GM12873 (cell line): ENCODE results near the gene SDHB.

Experiments used
- TF ChIP-seq, protein P1 (sequence below): IDR thresholded peaks from 2 replicates; pipeline ENCODE4 v1.5.1; 2012; ENCODE audit warnings: low read depth, mild to moderate bottlenecking, moderate library complexity, low read length, control low read depth; ENCODE audit not compliant: insufficient read depth; ENCODE audit errors: missing control alignments

SDHB gene

DNA sequence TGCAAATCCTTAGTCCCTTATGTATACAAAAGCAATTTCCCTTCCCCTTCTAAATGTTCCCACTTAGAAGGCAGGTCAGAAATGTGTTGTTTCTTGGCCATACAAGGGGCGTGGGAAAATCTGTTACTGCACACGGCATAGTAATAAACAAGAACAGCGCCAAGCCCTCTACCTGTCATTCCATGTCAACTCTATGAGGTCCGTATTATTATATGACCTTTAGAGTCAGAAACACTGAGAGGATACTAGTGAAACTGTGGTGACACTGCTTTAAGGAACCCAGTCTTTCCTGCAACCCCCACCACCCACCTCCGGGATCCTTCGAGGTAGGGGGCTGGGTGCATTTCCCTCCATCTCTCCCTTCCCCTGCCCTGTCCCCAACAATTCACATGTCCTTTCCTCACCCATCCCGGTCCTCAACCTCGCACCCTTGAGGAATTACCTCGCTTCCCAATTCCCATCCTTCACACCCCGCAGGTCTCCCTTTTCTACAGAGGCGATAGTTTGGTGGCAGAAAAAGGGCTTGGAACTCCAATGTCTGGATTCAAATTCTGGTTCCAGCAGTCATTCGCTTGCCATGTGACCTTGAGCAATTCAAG, 647 bp downstream of the SDHB start:
- TF ChIP-seq, protein P1, sequence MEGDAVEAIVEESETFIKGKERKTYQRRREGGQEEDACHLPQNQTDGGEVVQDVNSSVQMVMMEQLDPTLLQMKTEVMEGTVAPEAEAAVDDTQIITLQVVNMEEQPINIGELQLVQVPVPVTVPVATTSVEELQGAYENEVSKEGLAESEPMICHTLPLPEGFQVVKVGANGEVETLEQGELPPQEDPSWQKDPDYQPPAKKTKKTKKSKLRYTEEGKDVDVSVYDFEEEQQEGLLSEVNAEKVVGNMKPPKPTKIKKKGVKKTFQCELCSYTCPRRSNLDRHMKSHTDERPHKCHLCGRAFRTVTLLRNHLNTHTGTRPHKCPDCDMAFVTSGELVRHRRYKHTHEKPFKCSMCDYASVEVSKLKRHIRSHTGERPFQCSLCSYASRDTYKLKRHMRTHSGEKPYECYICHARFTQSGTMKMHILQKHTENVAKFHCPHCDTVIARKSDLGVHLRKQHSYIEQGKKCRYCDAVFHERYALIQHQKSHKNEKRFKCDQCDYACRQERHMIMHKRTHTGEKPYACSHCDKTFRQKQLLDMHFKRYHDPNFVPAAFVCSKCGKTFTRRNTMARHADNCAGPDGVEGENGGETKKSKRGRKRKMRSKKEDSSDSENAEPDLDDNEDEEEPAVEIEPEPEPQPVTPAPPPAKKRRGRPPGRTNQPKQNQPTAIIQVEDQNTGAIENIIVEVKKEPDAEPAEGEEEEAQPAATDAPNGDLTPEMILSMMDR: no peak

DNA sequence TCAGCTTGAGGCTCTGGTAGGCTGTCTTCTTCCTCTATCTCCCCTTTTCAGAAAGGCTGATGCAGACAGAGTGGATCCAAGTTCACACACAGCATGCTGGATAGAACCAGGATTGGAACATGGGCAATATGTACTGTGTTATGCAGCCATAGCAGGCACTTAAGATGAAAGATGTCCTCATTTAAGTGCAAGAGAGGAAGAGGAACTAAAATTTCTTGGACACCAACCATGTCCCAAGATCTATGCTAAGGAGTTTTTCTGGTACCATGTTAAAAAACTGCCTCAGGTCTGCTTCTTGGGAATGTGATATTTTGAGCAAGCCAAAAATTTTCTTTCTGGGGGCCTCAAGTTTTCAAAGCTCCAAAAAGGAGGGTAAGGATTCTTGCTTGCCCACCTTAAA, 1.2 kb downstream of the SDHB start:
- TF ChIP-seq, protein P1: no peak

DNA sequence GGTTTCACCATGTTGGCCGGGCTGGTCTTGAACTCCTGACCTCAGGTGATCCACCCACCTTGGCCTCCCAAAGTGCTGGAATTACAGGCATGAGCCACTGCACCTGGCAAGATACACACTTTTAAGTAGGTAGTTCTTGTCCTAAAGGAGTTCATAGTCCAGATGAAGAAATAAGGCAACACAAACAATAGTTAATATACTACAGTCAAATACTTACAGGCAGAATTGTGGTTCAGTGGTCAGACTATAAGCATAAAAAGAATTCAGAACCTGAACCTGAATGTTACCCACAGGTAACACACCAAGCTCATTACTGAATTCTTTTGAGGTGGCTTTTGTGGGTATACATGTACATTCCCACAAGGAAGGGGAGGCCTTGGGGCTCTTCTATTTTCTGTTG, 1.8 kb downstream of the SDHB start:
- TF ChIP-seq, protein P1: no peak

DNA sequence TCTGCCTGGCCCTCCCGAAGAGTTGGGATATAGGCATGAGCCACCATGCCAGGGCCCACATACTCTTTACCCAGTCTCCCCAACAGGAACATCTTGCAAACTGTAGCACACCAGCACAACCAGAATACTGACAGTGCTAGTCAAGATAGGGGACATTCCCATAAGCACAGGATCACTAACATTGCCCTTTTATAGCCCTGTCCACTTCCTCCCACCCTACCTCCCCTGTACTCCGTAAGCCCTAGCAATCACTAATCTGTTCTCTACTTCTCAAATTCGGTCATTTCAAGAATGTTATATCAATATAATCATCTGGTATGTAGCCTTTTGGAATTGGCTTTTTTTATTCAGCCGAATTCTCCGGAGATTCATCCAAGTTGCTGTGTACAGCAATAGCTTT, 5.9 kb downstream of the SDHB start:
- TF ChIP-seq, protein P1: no peak

DNA sequence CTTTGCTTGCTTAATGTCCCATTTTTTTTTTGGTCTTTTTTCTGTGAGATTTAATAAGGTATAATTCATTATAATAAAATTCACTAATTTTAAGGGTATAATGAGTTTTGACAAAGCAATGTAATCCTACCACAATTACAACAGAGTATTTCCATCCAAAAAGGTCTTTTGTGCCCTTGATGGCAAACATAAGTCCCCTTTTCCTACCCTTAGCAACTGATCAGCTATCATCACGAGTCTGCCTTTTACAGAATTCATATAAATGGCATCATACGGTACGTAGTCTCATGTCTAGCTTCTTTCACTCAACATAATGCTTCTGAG, 7.5 kb downstream of the SDHB start:
- TF ChIP-seq, protein P1: no peak

DNA sequence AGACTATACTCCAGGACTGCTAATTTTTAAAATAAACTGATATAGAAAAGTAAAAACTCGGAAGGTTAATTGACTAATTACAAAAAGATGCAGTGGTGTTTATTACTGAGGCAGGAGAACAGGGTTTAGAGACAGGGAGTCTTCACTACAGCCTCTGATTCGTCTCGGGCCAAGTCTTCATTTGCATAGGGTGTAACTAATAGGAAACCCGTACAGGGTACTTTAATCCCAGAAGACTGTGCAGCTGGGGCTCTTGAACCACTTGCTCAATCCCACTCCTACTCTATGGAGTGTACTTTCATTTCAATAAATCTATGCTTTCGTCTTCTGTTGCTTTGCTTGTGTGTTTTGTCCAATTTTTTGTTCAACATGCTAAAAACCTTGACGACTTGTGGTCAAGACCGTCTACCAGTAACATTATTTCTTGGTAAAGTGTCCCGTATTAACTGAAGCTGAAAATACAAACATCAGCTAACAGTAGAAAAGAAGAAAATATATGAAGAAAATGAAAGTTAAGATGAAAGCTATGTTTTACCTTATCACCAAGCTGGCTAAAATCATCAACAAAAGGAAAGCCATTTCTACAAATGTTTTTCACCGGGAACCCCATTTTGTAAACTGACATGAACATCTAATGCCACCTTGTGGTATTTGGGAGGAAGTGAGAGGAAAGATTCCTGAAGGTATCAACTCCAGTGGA, 8.0 kb downstream of the SDHB start:
- TF ChIP-seq, protein P1: peak; percentile 67

DNA sequence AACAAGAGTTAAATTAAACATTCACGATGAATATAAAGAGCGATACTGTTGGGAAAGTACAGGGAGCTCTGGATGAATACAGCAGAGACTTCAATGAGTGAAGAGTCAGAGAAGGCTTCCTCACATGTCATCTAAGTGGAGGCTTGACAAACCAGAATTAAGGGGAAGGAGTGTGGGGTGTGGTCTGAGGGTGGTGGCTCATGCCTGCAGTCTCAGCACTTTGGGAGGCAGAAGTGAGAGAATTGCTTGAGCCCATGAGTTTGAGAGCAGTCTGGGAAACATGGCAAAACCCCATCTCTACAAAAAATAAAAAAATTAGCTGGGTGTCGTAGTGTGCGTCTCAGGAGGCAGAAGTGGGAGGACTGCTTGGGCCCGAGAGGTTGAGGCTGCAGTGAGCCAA, 8.7 kb downstream of the SDHB start:
- TF ChIP-seq, protein P1: no peak
